HCT116 (cell line): ENCODE data around the gene ABCC5. TPM values are rescaled to one million over a fixed set of nuclear protein-coding genes. Genes with fewer than 3 reads are reported as not detected.

Source experiments
- ATAC-seq: fragments of 200-7000 bp; cut with Tn5 transposase; 2 replicates; pipeline ENCODE4 v1.9.1; 2020; ENCODE audit warnings: mild to moderate bottlenecking, moderate library complexity
- BruUV-seq: library from RNA; stranded (reverse); fragments of 400-500 nt; replicated peaks from 2 replicates; lab custom pipeline; 2021; lab: Mats Ljungman, UMichigan
- CTCF ChIA-PET: fragments of 300-600 bp; sonication (Branson Sonifier 250); formaldehyde crosslinking; loops from one replicate; lab custom pipeline; 2021; ENCODE audit warnings: antibody characterized with exemption; lab: Charles Lee
- POLR2A ChIA-PET: fragments of 300-600, 350-600 bp; sonication (Branson Sonifier 250); formaldehyde crosslinking; loops from one replicate; lab custom pipeline; 2021; ENCODE audit warnings: antibody characterized with exemption; lab: Charles Lee
- RAD21 ChIA-PET, 2 experiments: fragments of 300-600 bp; sonication (Branson Sonifier 250); formaldehyde crosslinking; loops; one replicate each; lab custom pipeline; 2023; ENCODE audit warnings: low total read pairs in 2 of 2; ENCODE audit not compliant: uncharacterized antibody in 2 of 2, unreplicated experiment in 2 of 2, low non-redundant PET in 1 of 2; lab: Charles Lee
- DNase-seq: peaks from one replicate; pipeline ENCODE4 v3.0.0-alpha.2; 2010; ENCODE audit warnings: low read depth, low spot score
- H2AFZ ChIP-seq: fragments of 200-600 bp; shearing (Covaris generic), sonication (generic); 2 replicates; pipeline ENCODE4 v1.6.1; 2017; ENCODE audit warnings: low read depth, mixed run types, mixed read lengths, antibody characterized with exemption, low read length; ENCODE audit not compliant: poor library complexity, severe bottlenecking
- H3K27ac ChIP-seq: 2 replicates; pipeline ENCODE4 v1.5.1; 2012; ENCODE audit warnings: low read depth, low read length
- H3K27me3 ChIP-seq: fragments of 200-600 bp; sonication (generic); 2 replicates; pipeline ENCODE4 v1.6.1; 2016; ENCODE audit warnings: mixed run types, low read length, mixed read lengths; ENCODE audit not compliant: insufficient read depth
- H3K36me3 ChIP-seq, 2 experiments: fragments of 200-500 bp in 1 of 2; fragments of 200-600 bp in 1 of 2; sonication (Bioruptor generic) in 1 of 2; sonication (generic) in 1 of 2; 2 replicates each; pipeline versions ENCODE4 v1.5.1 to v1.6.1; 2014 to 2016; ENCODE audit warnings: low read length in 2 of 2, inconsistent platforms in 1 of 2, mixed read lengths in 1 of 2, mixed run types in 1 of 2; ENCODE audit not compliant: insufficient read depth in 2 of 2, control insufficient read depth in 1 of 2
- H3K4me1 ChIP-seq, 2 experiments: fragments of 200-600 bp in 1 of 2; sonication (generic) in 1 of 2; 2 replicates each; pipeline versions ENCODE4 v1.5.1 to v1.6.1; 2012 to 2017; ENCODE audit warnings: low read length in 2 of 2, inconsistent platforms in 1 of 2, mild to moderate bottlenecking in 1 of 2, mixed read lengths in 1 of 2, mixed run types in 1 of 2, moderate library complexity in 1 of 2; ENCODE audit not compliant: insufficient read depth in 2 of 2, control insufficient read depth in 1 of 2
- H3K4me2 ChIP-seq: fragments of 200-600 bp; sonication (generic); 2 replicates; pipeline ENCODE4 v1.6.1; 2017; ENCODE audit warnings: mixed run types, low read length, mixed read lengths
- H3K4me3 ChIP-seq, 2 experiments: fragments of 200-600 bp in 1 of 2; sonication (generic) in 1 of 2; replicated peaks in 1 of 2; 2 replicates each; pipeline ENCODE4 v1.5.1; 2011 to 2016; ENCODE audit warnings: low read length in 2 of 2, control low read depth in 1 of 2, low read depth in 1 of 2, mild to moderate bottlenecking in 1 of 2, mixed read lengths in 1 of 2, mixed run types in 1 of 2
- H3K79me2 ChIP-seq: fragments of 200-600 bp; sonication (generic); 2 replicates; pipeline ENCODE4 v1.6.1; 2017; ENCODE audit warnings: mild to moderate bottlenecking, mixed run types, low read length, moderate library complexity, mixed read lengths; ENCODE audit not compliant: insufficient read depth
- H3K9ac ChIP-seq: fragments of 200-600 bp; sonication (generic); 2 replicates; pipeline ENCODE4 v1.6.1; 2016; ENCODE audit warnings: low read length, mixed read lengths
- H3K9me2 ChIP-seq: fragments of 200-600 bp; sonication (generic), shearing (Covaris generic); 2 replicates; pipeline ENCODE4 v1.6.1; 2017; ENCODE audit warnings: mixed run types, mild to moderate bottlenecking, moderate library complexity; ENCODE audit not compliant: insufficient read depth
- H3K9me3 ChIP-seq, 2 experiments: fragments of 200-500 bp in 1 of 2; fragments of 200-600 bp in 1 of 2; sonication (Bioruptor generic) in 1 of 2; sonication (generic) in 1 of 2; 2 replicates each; pipeline ENCODE4 v1.6.1; 2014 to 2017; ENCODE audit warnings: low read length in 2 of 2, mixed read lengths in 2 of 2, inconsistent platforms in 1 of 2, low read depth in 1 of 2, mild to moderate bottlenecking in 1 of 2, mixed run types in 1 of 2, moderate library complexity in 1 of 2; ENCODE audit not compliant: control insufficient read depth in 1 of 2, insufficient read depth in 1 of 2
- H4K20me1 ChIP-seq: fragments of 200-600 bp; sonication (generic), shearing (Covaris generic); 2 replicates; pipeline ENCODE4 v1.6.1; 2017; ENCODE audit warnings: mixed run types, mild to moderate bottlenecking, moderate library complexity; ENCODE audit not compliant: insufficient read depth
- ATF3 ChIP-seq: IDR thresholded peaks from 2 replicates; pipeline ENCODE4 v1.6.1; 2012
- CBX3 ChIP-seq: IDR thresholded peaks from 2 replicates; pipeline ENCODE4 v1.6.1; 2012; ENCODE audit warnings: low read depth
- CEBPB ChIP-seq: IDR thresholded peaks from 2 replicates; pipeline ENCODE4 v1.6.1; 2012; ENCODE audit warnings: low read depth
- CTCF ChIP-seq, 3 experiments: fragments of 200-600 bp in 1 of 3; sonication (generic) in 1 of 3; IDR thresholded peaks in 2 of 3; conservative IDR thresholded peaks in 1 of 3; 2 replicates each; pipeline ENCODE4 v1.5.1; 2012 to 2017; ENCODE audit warnings: low read depth in 2 of 3, low read length in 2 of 3, antibody characterized with exemption in 1 of 3, borderline replicate concordance in 1 of 3, control low read depth in 1 of 3, mild to moderate bottlenecking in 1 of 3, mixed read lengths in 1 of 3, mixed run types in 1 of 3, moderate library complexity in 1 of 3; ENCODE audit not compliant: insufficient read depth in 1 of 3
- EGR1 ChIP-seq: IDR thresholded peaks from 2 replicates; pipeline ENCODE4 v1.6.1; 2012; ENCODE audit warnings: low read depth
- ELF1 ChIP-seq: IDR thresholded peaks from 2 replicates; pipeline ENCODE4 v1.6.1; 2012; ENCODE audit warnings: low read depth, borderline replicate concordance
- EZH2 ChIP-seq: fragments of 200-600 bp; sonication (generic); IDR thresholded peaks from 2 replicates; pipeline ENCODE4 v1.6.1; 2017; ENCODE audit warnings: antibody characterized with exemption, mixed run types
- EZH2phosphoT487 ChIP-seq: fragments of 200-600 bp; IDR thresholded peaks from 2 replicates; pipeline ENCODE4 v1.6.1; 2018; ENCODE audit warnings: antibody characterized with exemption, borderline replicate concordance
- JUND ChIP-seq: IDR thresholded peaks from 2 replicates; pipeline ENCODE4 v1.6.1; 2012
- POLR2A ChIP-seq: IDR thresholded peaks from 2 replicates; pipeline ENCODE4 v1.7.0; 2011; ENCODE audit warnings: borderline replicate concordance; ENCODE audit not compliant: insufficient read depth, insufficient read length; ENCODE audit errors: extremely low read depth
- POLR2AphosphoS5 ChIP-seq: IDR thresholded peaks from 2 replicates; pipeline ENCODE4 v1.6.1; 2011; ENCODE audit warnings: mild to moderate bottlenecking, low read depth, low read length, moderate library complexity
- REST ChIP-seq: IDR thresholded peaks from 2 replicates; pipeline ENCODE4 v1.6.1; 2012; ENCODE audit warnings: low read depth
- SRF ChIP-seq: IDR thresholded peaks from 2 replicates; pipeline ENCODE4 v1.6.1; 2012; ENCODE audit warnings: low read depth
- TCF7L2 ChIP-seq: IDR thresholded peaks from 2 replicates; pipeline ENCODE4 v1.7.0; 2011; ENCODE audit warnings: borderline replicate concordance, inconsistent platforms; ENCODE audit not compliant: insufficient read depth, insufficient read length; ENCODE audit errors: extremely low read depth
- YY1 ChIP-seq: IDR thresholded peaks from 2 replicates; pipeline ENCODE4 v1.6.1; 2011; ENCODE audit warnings: low read length, low read depth, moderate library complexity, mild to moderate bottlenecking; ENCODE audit not compliant: insufficient replicate concordance; ENCODE audit errors: extremely low read depth
- ZBTB33 ChIP-seq: IDR thresholded peaks from 2 replicates; pipeline ENCODE4 v1.6.1; 2011; ENCODE audit warnings: mild to moderate bottlenecking, low read length, moderate library complexity; ENCODE audit not compliant: insufficient replicate concordance; ENCODE audit errors: extremely low read depth
- ZFX ChIP-seq: fragments of 450-650 bp; IDR thresholded peaks from 2 replicates; pipeline ENCODE4 v1.6.1; 2017
- intact Hi-C: fragments of 100-400 bp; cut with micrococcal nuclease; formaldehyde crosslinking; loops from 2 replicates; pipeline ENCODE4 v1.10.0; 2022
- total RNA-seq: library from RNA; stranded (reverse); gene quantifications from one replicate; pipeline ENCODE4 v1.2.1, GENCODE V29; 2021; ENCODE audit not compliant: unreplicated experiment

Gene ABCC5
- total RNA-seq, 1 experiment from 2014 or later, result 16.9 TPM

- TF ChIP-seq SRF, result no peak
- TF ChIP-seq ZFX, result no peak
- TF ChIP-seq ATF3, result no peak
- no peak for TF ChIP-seq CTCF (IDR thresholded peaks at IDR 0.05 in 2 of 3, conservative IDR thresholded peaks at IDR 0.05 in 1 of 3; ENCODE audit: borderline replicate concordance in 1 of 3, insufficient read depth in 1 of 3, low read depth in 2 of 3, low read length in 2 of 3)
- no peak for TF ChIP-seq JUND
- TF ChIP-seq ELF1, result no peak
- TF ChIP-seq EZH2phosphoT487, result no peak
- TF ChIP-seq POLR2AphosphoS5, result no peak
- TF ChIP-seq POLR2A, result no peak
- no peak for TF ChIP-seq CBX3
- no peak for TF ChIP-seq CEBPB
- TF ChIP-seq EZH2, result no peak
- TF ChIP-seq REST, result no peak
- TF ChIP-seq YY1, result no peak
- TF ChIP-seq TCF7L2, result no peak
- TF ChIP-seq ZBTB33, result no peak
- no peak for TF ChIP-seq EGR1
- TF ChIP-seq, all 23 proteins: peak for 0
- ChIA-PET POLR2A (no interaction called here), CTCF (no interaction called here), RAD21 (no interaction called here)
- DNase-seq, result no peak
- Histone ChIP-seq H3K27me3 (no peaks in the 10 kb centered on the region), H3K27ac (no peak overlapping the region), H3K4me1 (no peaks in the 10 kb centered on the region), H3K4me2 (no peak overlapping the region), H2AFZ (no peak overlapping the region), H3K9me2 (no peaks in the 10 kb centered on the region), H3K4me3 (no peak overlapping the region), H4K20me1 (no peaks in the 10 kb centered on the region), H3K36me3 (peaks cover 0 to 3% of the 10 kb centered on the region in 2 experiments; a peak in 1 of 4 replicates), H3K9me3 (no peaks in the 10 kb centered on the region), H3K79me2 (no peaks in the 10 kb centered on the region), H3K9ac (no peak overlapping the region)
- BruUV-seq, result no TSS peak
- intact Hi-C loops, result no loop called here
- ATAC-seq, result no peak
Measured at GRCh38 chr3:183943739-183944138, 73.9 kb downstream of the ABCC5 start.
